ENCODE results near the gene RANBP3.

The RANBP3 gene

GRCh38 chr19:5943623-5944022, 34.3 kb downstream of the RANBP3 start:
- Histone ChIP-seq H3K4me1 (ENCODE audit: insufficient read depth, poor library complexity, severe bottlenecking) (no peaks in the 10 kb centered on the region), H3K27ac (ENCODE audit: poor library complexity, severe bottlenecking) (no peak overlapping the region), H3K4me3 (ENCODE audit: severe bottlenecking) (no peak overlapping the region), H3K9me3 (ENCODE audit: severe bottlenecking) (no peaks in the 10 kb centered on the region), H3K27me3 (ENCODE audit: insufficient read depth, poor library complexity, severe bottlenecking) (no peaks in the 10 kb centered on the region), H3K36me3 (ENCODE audit: low read depth) (peaks cover 18% of the 10 kb centered on the region)
- TF ChIP-seq CTCF (IDR thresholded peaks at IDR 0.05; ENCODE audit: poor library complexity, severe bottlenecking) = no peak
- DNase-seq (ENCODE audit: low spot score) (no peak), ATAC-seq (ENCODE audit: low read depth) (no peak)

GRCh38 chr19:5943045-5943444, 34.9 kb downstream of the RANBP3 start:
- Histone ChIP-seq H3K36me3 (ENCODE audit: low read depth) (peaks cover 18% of the 10 kb centered on the region), H3K27me3 (ENCODE audit: insufficient read depth, poor library complexity, severe bottlenecking) (no peaks in the 10 kb centered on the region), H3K4me1 (ENCODE audit: insufficient read depth, poor library complexity, severe bottlenecking) (no peaks in the 10 kb centered on the region), H3K9me3 (ENCODE audit: severe bottlenecking) (no peaks in the 10 kb centered on the region), H3K27ac (ENCODE audit: poor library complexity, severe bottlenecking) (no peak overlapping the region), H3K4me3 (ENCODE audit: severe bottlenecking) (no peak overlapping the region)
- TF ChIP-seq CTCF (IDR thresholded peaks at IDR 0.05; ENCODE audit: poor library complexity, severe bottlenecking) = no peak
- DNase-seq (ENCODE audit: low spot score) (no peak), ATAC-seq (ENCODE audit: low read depth) (no peak)

GRCh38 chr19:5941673-5942072, 36.3 kb downstream of the RANBP3 start:
- no peaks in the 10 kb centered on the region for H3K4me1 ChIP-seq (ENCODE audit: insufficient read depth, poor library complexity, severe bottlenecking)
- DNase-seq (ENCODE audit: low spot score) = no peak
- H3K27me3 ChIP-seq (ENCODE audit: insufficient read depth, poor library complexity, severe bottlenecking) = no peaks in the 10 kb centered on the region
- H3K27ac ChIP-seq (ENCODE audit: poor library complexity, severe bottlenecking) = no peak overlapping the region
- H3K9me3 ChIP-seq (ENCODE audit: severe bottlenecking) = no peaks in the 10 kb centered on the region
- H3K36me3 ChIP-seq (ENCODE audit: low read depth) = peaks cover 18% of the 10 kb centered on the region
- H3K4me3 ChIP-seq (ENCODE audit: severe bottlenecking) = no peak overlapping the region
- no peak for TF ChIP-seq CTCF (IDR thresholded peaks at IDR 0.05; ENCODE audit: poor library complexity, severe bottlenecking)
- ATAC-seq (ENCODE audit: low read depth) = no peak

GRCh38 chr19:5940260-5941208, 37.4 kb downstream of the RANBP3 start:
- H3K36me3 ChIP-seq (ENCODE audit: low read depth) = peaks cover 18% of the 10 kb centered on the region; the same call in 1 of the 2 replicates
- H3K27ac ChIP-seq (ENCODE audit: poor library complexity, severe bottlenecking) = no peak overlapping the region
- no peak overlapping the region for H3K4me3 ChIP-seq (ENCODE audit: severe bottlenecking)
- no peaks in the 10 kb centered on the region for H3K4me1 ChIP-seq (ENCODE audit: insufficient read depth, poor library complexity, severe bottlenecking)
- DNase-seq (ENCODE audit: low spot score) = no peak
- no peak for TF ChIP-seq CTCF (IDR thresholded peaks at IDR 0.05; ENCODE audit: poor library complexity, severe bottlenecking)
- ATAC-seq (ENCODE audit: low read depth) = no peak
- H3K27me3 ChIP-seq (ENCODE audit: insufficient read depth, poor library complexity, severe bottlenecking) = no peaks in the 10 kb centered on the region
- H3K9me3 ChIP-seq (ENCODE audit: severe bottlenecking) = no peaks in the 10 kb centered on the region

- H3K4me1 ChIP-seq (ENCODE audit: insufficient read depth, poor library complexity, severe bottlenecking) = no peaks in the 10 kb centered on the region
- H3K27ac ChIP-seq (ENCODE audit: poor library complexity, severe bottlenecking) = no peak overlapping the region
- H3K27me3 ChIP-seq (ENCODE audit: insufficient read depth, poor library complexity, severe bottlenecking) = no peaks in the 10 kb centered on the region
- no peak overlapping the region for H3K4me3 ChIP-seq (ENCODE audit: severe bottlenecking)
- H3K36me3 ChIP-seq (ENCODE audit: low read depth) = peaks cover 26% of the 10 kb centered on the region; the same call in 1 of the 2 replicates
- ATAC-seq (ENCODE audit: low read depth) (no peak), DNase-seq (ENCODE audit: low spot score) (no peak)
- no peaks in the 10 kb centered on the region for H3K9me3 ChIP-seq (ENCODE audit: severe bottlenecking)
- TF ChIP-seq CTCF (IDR thresholded peaks at IDR 0.05; ENCODE audit: poor library complexity, severe bottlenecking) = no peak
Measured at GRCh38 chr19:5937550-5937949, 40.4 kb downstream of the RANBP3 start.

Data from RWPE2 (cell line).